GM19193 (cell line): ENCODE results near the gene FOXF1.

ENCODE experiments used
- POLR2A ChIP-seq: IDR thresholded peaks from 4 replicates; pipeline ENCODE4 v1.6.1; 2011; ENCODE audit not compliant: insufficient read depth, insufficient read length; ENCODE audit errors: extremely low read depth

The FOXF1 gene

GRCh38 chr16:86481607-86482006, 28.7 kb upstream of the FOXF1 start:
- no peak for TF ChIP-seq POLR2A

- no peak for TF ChIP-seq POLR2A
Observed at GRCh38 chr16:86484240-86484639, 26.1 kb upstream of the FOXF1 start.

GRCh38 chr16:86485746-86486145, 24.6 kb upstream of the FOXF1 start:
- TF ChIP-seq POLR2A = no peak

- no peak for TF ChIP-seq POLR2A
Observed at GRCh38 chr16:86490859-86491639, 19.3 kb upstream of the FOXF1 start.

GRCh38 chr16:86491640-86492023, 18.7 kb upstream of the FOXF1 start:
- TF ChIP-seq POLR2A = no peak

- no peak for TF ChIP-seq POLR2A
Observed at GRCh38 chr16:86492267-86492960, 17.9 kb upstream of the FOXF1 start.

- no peak for TF ChIP-seq POLR2A
Observed at GRCh38 chr16:86492961-86493629, 17.2 kb upstream of the FOXF1 start.

- no peak for TF ChIP-seq POLR2A
Observed at GRCh38 chr16:86494039-86494564, 16.2 kb upstream of the FOXF1 start.

GRCh38 chr16:86494565-86495356, 15.6 kb upstream of the FOXF1 start:
- no peak for TF ChIP-seq POLR2A

GRCh38 chr16:86495357-86495701, 15.0 kb upstream of the FOXF1 start:
- TF ChIP-seq POLR2A = no peak

- no peak for TF ChIP-seq POLR2A
Observed at GRCh38 chr16:86495756-86496261, 14.5 kb upstream of the FOXF1 start.

- TF ChIP-seq POLR2A = no peak
Observed at GRCh38 chr16:86496262-86496928, 13.9 kb upstream of the FOXF1 start.

GRCh38 chr16:86496929-86497461, 13.3 kb upstream of the FOXF1 start:
- no peak for TF ChIP-seq POLR2A

- TF ChIP-seq POLR2A = no peak
Observed at GRCh38 chr16:86497551-86498021, 12.7 kb upstream of the FOXF1 start.
